ENCODE results near the gene NELFCD.
"Not testable (repeated sequence)": the region's sequence is repeated elsewhere in the genome, so short reads cannot be mapped to it uniquely, and the experiment has no call there.

Gene NELFCD

DNA sequence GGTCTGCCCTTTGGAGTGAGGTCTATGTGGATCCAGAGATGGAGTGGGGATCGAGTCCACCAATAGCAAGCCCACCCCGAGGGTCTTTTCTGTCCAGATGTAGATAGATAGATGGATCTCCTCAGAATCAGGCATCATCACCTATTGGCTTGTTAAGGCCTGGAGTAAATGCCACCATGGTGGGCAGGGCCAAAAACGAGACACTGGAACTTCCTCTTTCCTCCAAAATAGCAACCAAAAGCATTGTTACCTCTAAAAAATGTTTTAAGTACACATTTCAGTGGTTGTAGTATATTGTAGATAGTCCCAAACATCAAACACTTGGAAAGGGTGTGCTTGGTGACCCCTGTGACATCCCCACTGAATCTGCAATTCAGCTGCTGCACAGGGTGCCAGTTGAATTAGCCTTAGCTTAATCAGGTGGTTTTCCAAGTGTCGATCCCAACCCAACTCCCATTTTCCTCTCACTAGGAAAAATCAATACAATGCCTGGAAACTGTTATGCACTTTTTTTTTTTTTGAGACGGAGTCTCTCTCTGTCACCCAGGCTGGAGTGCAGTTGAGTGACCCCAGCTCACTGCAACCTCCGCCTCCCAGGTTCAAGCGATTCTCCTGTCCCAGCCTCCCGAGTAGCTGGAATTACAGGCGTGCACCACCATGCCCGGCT, 35.0 kb upstream of the NELFCD start:
- 89% methylated on average over 5 of the region's 10 CpGs for WGBS (ENCODE audit: insufficient coverage)
- no peaks in the 10 kb centered on the region for H3K27me3 ChIP-seq (replicated peaks in 2 of 5; ENCODE audit: control insufficient read depth in 4 of 5, insufficient read depth in 5 of 5, low read length in 4 of 5)
- POLR2A ChIA-PET: no interaction called here

DNA sequence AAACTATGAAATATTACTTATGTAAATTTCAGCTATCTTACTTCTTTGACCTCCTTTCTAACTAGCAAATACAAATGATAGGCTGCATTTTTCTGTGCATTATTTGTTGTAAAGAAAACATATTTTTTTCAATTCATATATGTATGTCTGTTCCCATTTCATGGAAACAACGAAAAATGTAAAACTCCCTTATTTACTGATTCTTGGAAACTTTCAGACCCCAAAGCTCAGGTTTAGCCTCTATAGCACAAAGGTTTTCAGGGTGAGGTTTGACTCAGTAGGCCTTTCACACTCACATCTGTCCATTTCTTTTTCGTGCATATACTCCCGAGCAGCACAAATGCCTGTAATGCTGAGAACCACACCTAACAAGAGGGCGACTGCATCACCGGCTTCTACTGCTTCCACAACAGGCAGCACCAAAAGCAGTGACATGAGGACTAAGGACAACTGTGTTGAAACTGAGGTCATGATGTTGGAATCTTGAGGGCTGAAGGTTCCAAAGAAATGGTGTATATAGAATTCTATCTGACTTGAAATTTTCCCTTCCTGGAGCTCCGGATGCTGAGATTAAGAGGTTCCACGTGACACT, 33.2 kb upstream of the NELFCD start:
- H3K36me3 ChIP-seq (ENCODE audit: control insufficient read depth in 4 of 4, insufficient read depth in 4 of 4, low read length in 3 of 4); H3K4me3 ChIP-seq (ENCODE audit: control insufficient read depth in 1 of 7, extremely low read depth in 1 of 7, insufficient read depth in 4 of 7, low read depth in 2 of 7, low read length in 6 of 7); H3K27ac ChIP-seq (ENCODE audit: insufficient read depth in 1 of 2, low read depth in 1 of 2, low read length in 2 of 2, poor library complexity in 1 of 2, severe bottlenecking in 2 of 2); H3K9me3 ChIP-seq (ENCODE audit: control extremely low read depth in 1 of 5, control insufficient read depth in 4 of 5, insufficient read depth in 2 of 5, low read depth in 1 of 5, low read length in 4 of 5); CTCF ChIA-PET; H3K4me1 ChIP-seq (ENCODE audit: control extremely low read depth in 1 of 4, control insufficient read depth in 4 of 4, insufficient read depth in 4 of 4, low read length in 3 of 4); H3K27me3 ChIP-seq (replicated peaks in 2 of 5; ENCODE audit: control insufficient read depth in 4 of 5, insufficient read depth in 5 of 5, low read length in 4 of 5); DNase-seq: not testable (repeated sequence)
- WGBS (ENCODE audit: insufficient coverage): 96% methylated on average over 4 of the region's 7 CpGs
- POLR2A ChIA-PET: interaction anchor here (1.0 kb wide), 1 partner anchor 8 kb away, joined by 3 read pairs; no protein-coding TSS in a partner anchor

More for the DNA sequence above, 35.0 kb upstream of the NELFCD start:
- Histone ChIP-seq H3K27ac (ENCODE audit: insufficient read depth in 1 of 2, low read depth in 1 of 2, low read length in 2 of 2, poor library complexity in 1 of 2, severe bottlenecking in 2 of 2) (no peak overlapping the region), H3K4me1 (ENCODE audit: control extremely low read depth in 1 of 4, control insufficient read depth in 4 of 4, insufficient read depth in 4 of 4, low read length in 3 of 4) (peaks cover 0 to 2% (median 0%) of the 10 kb centered on the region in 4 experiments), H3K4me3 (ENCODE audit: control insufficient read depth in 1 of 7, extremely low read depth in 1 of 7, insufficient read depth in 4 of 7, low read depth in 2 of 7, low read length in 6 of 7) (no peak overlapping the region), H3K9me3 (ENCODE audit: control extremely low read depth in 1 of 5, control insufficient read depth in 4 of 5, insufficient read depth in 2 of 5, low read depth in 1 of 5, low read length in 4 of 5) (no peaks in the 10 kb centered on the region), H3K36me3 (ENCODE audit: control insufficient read depth in 4 of 4, insufficient read depth in 4 of 4, low read length in 3 of 4) (no peaks in the 10 kb centered on the region)
- CTCF ChIA-PET: no interaction called here
- DNase-seq: peak in 2 of 3 donors; percentile 50 to 51

DNA sequence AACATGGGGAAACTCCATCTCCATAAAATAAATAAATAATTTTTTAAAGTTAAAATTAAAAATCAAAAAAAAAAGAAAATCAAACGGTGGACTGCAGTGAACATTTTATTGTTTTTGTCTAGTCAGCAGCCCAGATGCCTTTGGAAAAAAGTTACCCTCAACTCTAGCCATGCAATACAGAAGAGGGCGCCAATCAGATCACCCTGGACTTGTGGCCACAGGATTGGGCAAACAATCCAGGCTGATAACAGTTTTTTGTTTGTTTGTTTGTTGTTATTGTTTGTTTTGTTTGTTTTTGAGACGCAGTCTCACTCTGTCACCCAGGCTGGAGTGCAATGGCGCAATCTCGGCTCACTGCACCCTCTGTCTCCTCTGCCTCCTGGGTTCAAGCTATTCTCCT, 30.5 kb upstream of the NELFCD start:
- 100% methylated on average over 3 of the region's 5 CpGs for WGBS (ENCODE audit: insufficient coverage)
- CTCF ChIA-PET: interaction anchor here (1.3 kb wide), 1 partner anchor 80 kb away, joined by 3 read pairs; no protein-coding TSS in a partner anchor
- no peaks in the 10 kb centered on the region for H3K9me3 ChIP-seq (ENCODE audit: control extremely low read depth in 1 of 5, control insufficient read depth in 4 of 5, insufficient read depth in 2 of 5, low read depth in 1 of 5, low read length in 4 of 5)
- no peak overlapping the region for H3K4me3 ChIP-seq (ENCODE audit: control insufficient read depth in 1 of 7, extremely low read depth in 1 of 7, insufficient read depth in 4 of 7, low read depth in 2 of 7, low read length in 6 of 7)
- DNase-seq: no peak
- H3K4me1 ChIP-seq (ENCODE audit: control extremely low read depth in 1 of 4, control insufficient read depth in 4 of 4, insufficient read depth in 4 of 4, low read length in 3 of 4): peaks cover 0 to 2% (median 0%) of the 10 kb centered on the region in 4 experiments
- POLR2A ChIA-PET: no interaction called here
- no peaks in the 10 kb centered on the region for H3K27me3 ChIP-seq (replicated peaks in 2 of 5; ENCODE audit: control insufficient read depth in 4 of 5, insufficient read depth in 5 of 5, low read length in 4 of 5)
- H3K36me3 ChIP-seq (ENCODE audit: control insufficient read depth in 4 of 4, insufficient read depth in 4 of 4, low read length in 3 of 4): no peaks in the 10 kb centered on the region
- H3K27ac ChIP-seq (ENCODE audit: insufficient read depth in 1 of 2, low read depth in 1 of 2, low read length in 2 of 2, poor library complexity in 1 of 2, severe bottlenecking in 2 of 2): no peak overlapping the region

DNA sequence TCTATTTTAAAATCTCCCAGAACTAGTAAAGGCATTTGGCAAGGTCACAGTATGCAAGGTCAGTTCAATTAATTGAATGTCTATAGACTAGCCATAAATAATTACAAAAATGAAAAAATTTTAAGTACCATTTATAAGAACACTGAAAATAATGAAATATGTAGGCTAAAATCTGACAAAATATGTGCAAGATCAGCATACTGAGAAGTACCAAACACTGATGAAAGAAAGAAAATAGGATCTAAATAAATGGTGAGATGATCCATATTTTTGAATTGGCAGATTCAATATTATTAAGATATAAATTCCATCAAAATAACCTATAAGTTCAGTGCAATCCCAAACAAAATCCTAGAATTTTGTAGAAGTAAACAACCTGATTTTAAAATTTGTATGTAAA, 28.0 kb upstream of the NELFCD start:
- ChIA-PET POLR2A (no interaction called here), CTCF (no interaction called here)
- no peaks in the 10 kb centered on the region for H3K9me3 ChIP-seq (ENCODE audit: control extremely low read depth in 1 of 5, control insufficient read depth in 4 of 5, insufficient read depth in 2 of 5, low read depth in 1 of 5, low read length in 4 of 5)
- H3K27ac ChIP-seq (ENCODE audit: insufficient read depth in 1 of 2, low read depth in 1 of 2, low read length in 2 of 2, poor library complexity in 1 of 2, severe bottlenecking in 2 of 2): no peak overlapping the region
- H3K4me3 ChIP-seq (ENCODE audit: control insufficient read depth in 1 of 7, extremely low read depth in 1 of 7, insufficient read depth in 4 of 7, low read depth in 2 of 7, low read length in 6 of 7): no peak overlapping the region
- DNase-seq: no peak
- H3K27me3 ChIP-seq (replicated peaks in 2 of 5; ENCODE audit: control insufficient read depth in 4 of 5, insufficient read depth in 5 of 5, low read length in 4 of 5): no peaks in the 10 kb centered on the region
- H3K36me3 ChIP-seq (ENCODE audit: control insufficient read depth in 4 of 4, insufficient read depth in 4 of 4, low read length in 3 of 4): no peaks in the 10 kb centered on the region
- H3K4me1 ChIP-seq (ENCODE audit: control extremely low read depth in 1 of 4, control insufficient read depth in 4 of 4, insufficient read depth in 4 of 4, low read length in 3 of 4): peaks cover 0 to 6% (median 0%) of the 10 kb centered on the region in 4 experiments

DNA sequence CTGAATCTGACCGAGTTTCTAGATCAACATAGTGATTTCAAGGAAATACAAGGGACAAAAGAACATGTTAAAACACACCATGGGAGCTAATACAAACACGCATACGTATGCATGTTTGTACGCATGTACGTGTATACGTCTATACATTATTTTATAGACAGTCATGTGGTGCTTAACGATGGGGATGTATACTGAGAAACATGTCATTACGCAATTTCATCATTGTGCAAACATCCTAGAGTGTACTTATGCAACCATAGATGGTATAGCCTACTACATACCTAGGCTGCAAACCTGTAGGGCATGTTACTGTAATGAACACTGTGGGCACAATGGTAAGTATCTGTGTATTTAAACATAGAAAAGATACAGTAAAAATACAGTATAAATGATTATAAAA, 25.0 kb upstream of the NELFCD start:
- ChIA-PET CTCF (no interaction called here), POLR2A (no interaction called here)
- 100% methylated on average over 1 of the region's 8 CpGs for WGBS (ENCODE audit: insufficient coverage)
- Histone ChIP-seq H3K4me3 (ENCODE audit: control insufficient read depth in 1 of 7, extremely low read depth in 1 of 7, insufficient read depth in 4 of 7, low read depth in 2 of 7, low read length in 6 of 7) (no peak overlapping the region), H3K4me1 (ENCODE audit: control extremely low read depth in 1 of 4, control insufficient read depth in 4 of 4, insufficient read depth in 4 of 4, low read length in 3 of 4) (peaks cover 0 to 6% (median 0%) of the 10 kb centered on the region in 4 experiments), H3K27ac (ENCODE audit: insufficient read depth in 1 of 2, low read depth in 1 of 2, low read length in 2 of 2, poor library complexity in 1 of 2, severe bottlenecking in 2 of 2) (no peak overlapping the region), H3K36me3 (ENCODE audit: control insufficient read depth in 4 of 4, insufficient read depth in 4 of 4, low read length in 3 of 4) (no peaks in the 10 kb centered on the region), H3K9me3 (ENCODE audit: control extremely low read depth in 1 of 5, control insufficient read depth in 4 of 5, insufficient read depth in 2 of 5, low read depth in 1 of 5, low read length in 4 of 5) (no peaks in the 10 kb centered on the region), H3K27me3 (replicated peaks in 2 of 5; ENCODE audit: control insufficient read depth in 4 of 5, insufficient read depth in 5 of 5, low read length in 4 of 5) (no peaks in the 10 kb centered on the region)
- no peak for DNase-seq

DNA sequence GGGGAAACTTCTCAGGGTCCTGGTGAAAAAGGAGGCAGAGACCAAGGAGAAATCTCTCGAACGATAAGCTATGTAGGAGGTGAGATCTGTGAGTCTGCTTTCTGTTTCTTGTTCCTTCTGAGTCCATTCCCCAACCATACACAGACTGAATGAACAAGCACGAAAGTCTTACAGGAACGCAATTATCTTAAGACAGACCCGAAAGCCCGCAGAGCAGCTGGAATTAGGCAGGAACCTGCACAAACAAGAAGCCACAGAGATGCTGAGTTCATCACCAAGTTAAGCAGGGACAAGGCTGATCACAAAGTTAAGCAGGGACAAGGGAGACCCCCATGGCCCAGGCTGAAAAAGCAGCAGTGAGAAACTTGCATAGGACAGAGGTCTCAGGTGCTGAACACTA, 21.4 kb upstream of the NELFCD start:
- CTCF ChIA-PET: no interaction called here
- H3K27ac ChIP-seq (ENCODE audit: insufficient read depth in 1 of 2, low read depth in 1 of 2, low read length in 2 of 2, poor library complexity in 1 of 2, severe bottlenecking in 2 of 2): no peak overlapping the region
- H3K9me3 ChIP-seq (ENCODE audit: control extremely low read depth in 1 of 5, control insufficient read depth in 4 of 5, insufficient read depth in 2 of 5, low read depth in 1 of 5, low read length in 4 of 5): no peaks in the 10 kb centered on the region
- WGBS (ENCODE audit: insufficient coverage): 100% methylated on average over 4 of the region's 6 CpGs
- no peaks in the 10 kb centered on the region for H3K27me3 ChIP-seq (replicated peaks in 2 of 5; ENCODE audit: control insufficient read depth in 4 of 5, insufficient read depth in 5 of 5, low read length in 4 of 5)
- H3K4me1 ChIP-seq (ENCODE audit: control extremely low read depth in 1 of 4, control insufficient read depth in 4 of 4, insufficient read depth in 4 of 4, low read length in 3 of 4): peaks cover 0 to 6% (median 0%) of the 10 kb centered on the region in 4 experiments
- no peaks in the 10 kb centered on the region for H3K36me3 ChIP-seq (ENCODE audit: control insufficient read depth in 4 of 4, insufficient read depth in 4 of 4, low read length in 3 of 4)
- H3K4me3 ChIP-seq (ENCODE audit: control insufficient read depth in 1 of 7, extremely low read depth in 1 of 7, insufficient read depth in 4 of 7, low read depth in 2 of 7, low read length in 6 of 7): no peak overlapping the region
- no peak for DNase-seq
- POLR2A ChIA-PET: no interaction called here

DNA sequence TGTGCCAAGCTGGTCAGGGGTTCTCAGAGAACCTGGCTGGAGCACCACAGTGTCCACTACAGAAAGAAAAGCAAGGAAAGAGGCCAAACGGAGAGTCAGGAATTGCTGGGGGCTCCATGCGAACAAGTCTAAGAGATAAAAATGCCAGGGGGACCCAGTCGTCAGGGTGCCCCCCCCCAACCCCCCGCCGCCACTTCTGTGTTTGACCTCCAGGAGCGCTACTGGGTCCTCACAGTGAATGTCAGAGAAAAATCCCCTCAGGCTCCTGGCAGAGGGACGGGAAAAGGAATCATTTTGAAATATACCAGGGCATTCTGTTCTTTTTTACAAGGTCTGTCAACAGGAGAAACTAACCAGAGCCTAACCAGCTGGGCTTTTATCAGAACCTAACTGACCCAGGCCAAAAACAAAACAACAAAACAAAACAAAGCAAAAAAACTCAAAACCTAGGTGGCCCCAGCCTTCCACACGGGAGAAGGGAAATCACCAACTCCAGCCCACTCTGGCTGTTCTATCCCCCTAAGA, 17.9 kb upstream of the NELFCD start:
- DNase-seq: no peak
- WGBS (ENCODE audit: insufficient coverage): 93% methylated on average over 6 of the region's 8 CpGs
- Histone ChIP-seq H3K36me3 (ENCODE audit: control insufficient read depth in 4 of 4, insufficient read depth in 4 of 4, low read length in 3 of 4) (no peaks in the 10 kb centered on the region), H3K4me1 (ENCODE audit: control extremely low read depth in 1 of 4, control insufficient read depth in 4 of 4, insufficient read depth in 4 of 4, low read length in 3 of 4) (no peaks in the 10 kb centered on the region), H3K9me3 (ENCODE audit: control extremely low read depth in 1 of 5, control insufficient read depth in 4 of 5, insufficient read depth in 2 of 5, low read depth in 1 of 5, low read length in 4 of 5) (no peaks in the 10 kb centered on the region), H3K27ac (ENCODE audit: insufficient read depth in 1 of 2, low read depth in 1 of 2, low read length in 2 of 2, poor library complexity in 1 of 2, severe bottlenecking in 2 of 2) (no peak overlapping the region), H3K27me3 (replicated peaks in 2 of 5; ENCODE audit: control insufficient read depth in 4 of 5, insufficient read depth in 5 of 5, low read length in 4 of 5) (peaks cover 0 to 5% (median 0%) of the 10 kb centered on the region in 5 experiments), H3K4me3 (ENCODE audit: control insufficient read depth in 1 of 7, extremely low read depth in 1 of 7, insufficient read depth in 4 of 7, low read depth in 2 of 7, low read length in 6 of 7) (no peak overlapping the region)
- ChIA-PET CTCF (no interaction called here), POLR2A (no interaction called here)

Data from common myeloid progenitor, CD34-positive (primary cell).